ELF-1 (cell line): Measurements from ENCODE around the gene ARHGAP24.
A peak's percentile ranks its signal among the peaks of the same experiment; 100 is the strongest.
"Not testable (repeated sequence)": the region's sequence is repeated elsewhere in the genome, so short reads cannot be mapped to it uniquely, and the experiment has no call there.

Experiments used
- DNase-seq: peaks from one replicate; pipeline ENCODE4 v3.0.0-alpha.2; 2016; ENCODE audit warnings: low read depth, low spot score

ARHGAP24 gene

GRCh38 chr4:85955620-85956292 lies 480.8 kb downstream of the ARHGAP24 start:
- peak; percentile 83 for DNase-seq

DNA sequence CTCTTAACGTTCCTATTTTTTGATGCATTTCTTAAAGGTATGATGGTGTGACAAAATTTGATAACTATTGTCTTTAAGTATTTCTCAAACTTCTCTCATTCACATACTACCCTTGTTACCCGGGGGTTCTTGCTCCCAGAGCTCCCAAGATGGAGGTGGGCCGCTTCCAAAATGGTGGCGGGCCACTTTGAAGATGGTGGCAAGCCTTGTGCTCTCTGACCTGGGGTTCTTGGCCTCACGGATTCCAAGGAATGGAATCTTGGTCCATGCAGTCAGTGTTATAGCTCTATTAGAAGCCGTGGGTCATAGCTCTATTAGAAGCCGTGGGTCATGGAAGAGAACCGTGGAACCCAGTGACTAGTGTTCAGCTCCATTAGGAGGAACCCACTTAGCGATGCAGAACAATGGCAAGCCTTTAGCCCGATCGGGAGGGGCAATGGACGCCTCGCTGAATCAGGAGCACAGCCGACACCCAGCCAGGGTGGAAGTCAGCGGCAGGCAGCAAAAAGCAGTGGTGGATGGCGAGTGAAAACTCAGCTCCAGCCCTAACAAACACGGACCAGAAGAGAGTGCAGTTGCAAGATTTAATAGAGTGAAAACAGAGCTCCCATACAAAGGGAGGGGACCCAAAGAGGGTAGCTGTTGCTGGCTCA lies 481.5 kb downstream of the ARHGAP24 start:
- DNase-seq: peak; percentile 36

- DNase-seq: no peak
Observed at GRCh38 chr4:85961887-85962286, 486.9 kb downstream of the ARHGAP24 start.

- no peak for DNase-seq
Observed at GRCh38 chr4:85963231-85963630, 488.3 kb downstream of the ARHGAP24 start.

- DNase-seq: no peak
Observed at GRCh38 chr4:85964298-85964697, 489.3 kb downstream of the ARHGAP24 start.

DNA sequence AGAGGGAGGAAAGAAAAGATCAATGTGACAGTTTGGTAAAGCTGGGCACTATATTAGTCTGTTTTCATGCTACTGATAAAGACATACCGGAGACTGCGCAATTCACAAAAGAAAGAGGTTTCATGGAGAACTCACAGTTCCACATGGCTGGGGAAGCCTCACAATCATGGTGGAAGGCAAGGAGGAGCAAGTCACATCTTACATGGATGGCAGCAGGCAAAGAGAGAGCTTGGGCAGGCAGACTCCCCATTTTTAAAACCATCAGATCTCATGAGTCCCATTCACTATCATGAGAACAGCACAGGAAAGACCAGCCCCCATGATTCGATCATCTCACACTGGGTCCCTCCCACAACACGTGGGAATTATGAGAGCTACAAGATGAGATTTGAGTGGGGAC lies 490.1 kb downstream of the ARHGAP24 start:
- DNase-seq: not testable (repeated sequence)

DNA sequence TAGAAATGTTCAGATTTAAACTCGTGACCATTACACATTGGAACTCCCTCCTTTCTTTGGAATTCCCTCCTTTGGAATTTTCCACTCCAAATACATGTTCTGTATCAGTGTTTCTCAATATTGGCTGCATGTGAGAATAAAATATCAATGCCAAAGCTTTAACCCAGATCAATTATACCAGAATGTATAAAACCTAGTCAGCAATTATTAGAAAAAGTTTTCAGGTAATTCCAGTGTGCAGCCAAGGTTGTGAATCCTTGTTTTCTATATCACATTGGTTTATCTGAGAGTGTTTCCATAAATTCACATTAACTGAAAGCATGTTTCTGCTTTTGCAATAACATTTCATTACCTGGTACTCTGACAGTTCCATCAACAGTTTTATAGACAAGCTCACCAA lies 490.6 kb downstream of the ARHGAP24 start:
- DNase-seq: no peak

DNA sequence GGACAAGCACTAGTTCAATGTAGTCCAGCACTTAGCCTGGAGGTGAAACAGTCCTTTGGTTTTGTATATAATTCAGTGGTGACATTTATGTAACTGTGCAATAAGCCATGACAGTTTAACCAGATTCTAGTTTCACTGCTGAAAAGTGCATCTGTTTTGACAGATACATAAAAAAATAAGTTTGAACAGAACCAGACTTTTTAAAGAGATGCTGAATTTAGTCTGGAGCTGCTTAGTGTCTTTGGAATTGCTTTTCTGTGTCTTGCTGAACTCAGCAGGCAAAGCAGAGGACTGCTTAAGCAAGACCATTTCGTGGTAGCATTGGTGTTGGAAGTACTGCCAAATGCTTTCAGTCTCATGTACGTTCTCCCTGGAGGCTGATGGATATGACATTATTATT lies 491.4 kb downstream of the ARHGAP24 start:
- DNase-seq: no peak

- no peak for DNase-seq
Observed at GRCh38 chr4:85967872-85968271, 492.9 kb downstream of the ARHGAP24 start.

DNA sequence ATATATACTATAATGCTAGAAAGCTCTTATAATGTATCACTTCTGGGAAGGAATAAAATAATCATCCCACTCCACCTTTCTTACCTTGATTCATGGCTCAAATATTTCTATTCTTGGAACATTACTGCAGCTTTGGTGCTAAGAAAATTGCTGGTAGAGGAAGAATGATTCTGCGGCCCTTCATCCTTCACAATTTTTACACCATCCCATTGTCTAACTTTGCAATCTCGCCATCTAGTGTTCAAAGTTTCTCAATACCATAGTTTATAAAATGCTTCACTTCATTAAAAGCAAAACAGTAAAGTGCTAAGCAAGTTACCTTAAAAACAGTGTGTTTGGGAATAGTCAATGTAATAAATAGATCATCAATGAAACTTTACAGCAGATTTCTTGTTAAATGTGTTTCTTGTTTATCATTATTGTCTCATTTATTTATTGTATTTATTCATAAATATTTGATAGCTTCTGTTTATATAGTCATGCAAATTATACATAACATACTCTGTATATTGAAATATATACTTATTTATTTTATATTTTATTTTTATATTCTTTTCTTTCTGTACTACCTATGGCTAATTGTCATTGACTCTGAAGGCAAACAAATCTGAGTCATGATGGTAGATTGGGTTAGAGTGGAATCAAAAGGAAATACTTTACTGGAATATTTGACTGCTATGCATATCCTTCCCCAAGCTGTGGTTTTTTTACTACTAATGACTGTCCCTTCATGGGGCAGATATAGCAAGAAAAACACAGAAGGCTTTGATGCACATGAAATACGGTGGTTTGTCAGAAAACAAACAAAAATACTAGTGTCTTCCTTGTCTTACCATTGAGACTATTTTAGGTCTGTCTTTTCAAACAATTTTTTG lies 494.2 kb downstream of the ARHGAP24 start:
- DNase-seq: no peak

DNA sequence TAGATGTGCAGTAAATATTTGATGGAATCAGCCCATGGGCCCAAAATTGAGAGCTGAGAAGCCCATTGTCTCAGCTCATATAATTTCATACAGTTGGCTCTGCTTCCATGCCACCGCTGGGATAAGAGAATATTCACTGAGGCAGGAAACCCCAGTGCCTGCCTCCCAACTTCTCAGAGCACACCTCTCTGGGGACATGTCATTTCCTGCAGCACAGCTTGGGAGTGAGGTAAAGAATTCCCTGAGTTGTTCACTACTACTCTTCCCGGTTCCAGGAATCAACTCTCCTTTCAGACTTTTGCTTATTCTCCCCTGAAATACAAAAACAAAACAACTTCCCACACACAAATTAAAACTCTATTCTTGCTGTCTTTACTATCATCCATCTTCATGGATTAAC lies 495.6 kb downstream of the ARHGAP24 start:
- DNase-seq: no peak

DNA sequence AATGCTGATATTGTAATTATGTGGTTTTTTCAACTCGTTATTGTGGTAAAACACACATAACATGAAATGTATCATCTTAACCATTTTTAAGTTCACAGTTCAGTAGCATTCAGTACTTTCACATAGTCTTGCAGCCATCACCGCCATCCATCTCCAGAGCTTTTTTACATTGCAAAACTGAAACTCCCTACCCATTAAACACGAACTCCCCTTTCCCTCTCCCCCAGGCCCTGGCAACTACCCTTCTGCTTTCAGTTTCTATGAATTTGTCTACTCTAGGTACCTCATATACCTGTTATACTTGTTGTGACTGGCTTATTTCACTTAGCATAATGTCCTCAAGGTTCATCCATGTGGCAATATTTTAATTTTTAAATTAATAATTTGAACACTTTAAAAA lies 504.3 kb downstream of the ARHGAP24 start:
- no peak for DNase-seq

- no peak for DNase-seq
Observed at GRCh38 chr4:85986266-85986665, 511.3 kb downstream of the ARHGAP24 start.

- no peak for DNase-seq
Observed at GRCh38 chr4:85993641-85994040, 518.7 kb downstream of the ARHGAP24 start.

- no peak for DNase-seq
Observed at GRCh38 chr4:85994576-85994975, 519.6 kb downstream of the ARHGAP24 start.

DNA sequence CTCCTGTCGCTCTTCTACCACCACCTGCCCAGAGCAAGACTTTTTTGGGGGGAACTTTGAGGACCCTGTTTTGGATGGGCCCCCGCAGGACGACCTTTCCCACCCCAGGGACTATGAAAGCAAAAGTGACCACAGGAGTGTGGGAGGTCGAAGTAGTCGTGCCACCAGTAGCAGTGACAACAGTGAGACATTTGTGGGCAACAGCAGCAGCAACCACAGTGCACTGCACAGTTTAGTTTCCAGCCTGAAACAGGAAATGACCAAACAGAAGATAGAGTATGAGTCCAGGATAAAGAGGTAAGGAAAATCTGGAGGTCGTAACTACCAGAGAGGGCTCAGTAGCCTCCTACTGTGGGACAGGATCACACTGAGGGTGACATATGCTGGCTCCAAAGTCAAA lies 520.4 kb downstream of the ARHGAP24 start:
- DNase-seq: no peak

DNA sequence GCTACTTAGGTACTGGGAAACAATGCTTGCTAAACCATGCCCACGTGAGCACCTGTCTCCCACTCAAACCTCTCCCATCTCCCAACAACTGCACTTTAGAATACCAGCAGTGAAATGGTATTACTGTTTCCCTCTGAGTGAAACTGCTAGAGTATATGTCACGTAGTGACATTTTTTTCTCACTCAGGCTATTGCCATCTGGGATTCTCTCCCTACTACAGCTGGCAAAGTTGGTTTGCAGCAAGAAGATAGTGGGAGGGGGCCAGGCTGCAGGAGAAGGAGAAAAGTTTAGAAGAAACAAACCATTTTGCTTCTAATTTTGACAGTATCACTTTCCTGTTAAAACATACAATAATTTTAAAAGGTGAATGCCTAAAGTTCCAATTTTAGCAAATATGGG lies 526.6 kb downstream of the ARHGAP24 start:
- no peak for DNase-seq

- DNase-seq: no peak
Observed at GRCh38 chr4:86004030-86004429, 529.1 kb downstream of the ARHGAP24 start.

GRCh38 chr4:86006057-86006456 lies 531.1 kb downstream of the ARHGAP24 start:
- DNase-seq: no peak

GRCh38 chr4:86007042-86007441 lies 532.1 kb downstream of the ARHGAP24 start:
- no peak for DNase-seq

DNA sequence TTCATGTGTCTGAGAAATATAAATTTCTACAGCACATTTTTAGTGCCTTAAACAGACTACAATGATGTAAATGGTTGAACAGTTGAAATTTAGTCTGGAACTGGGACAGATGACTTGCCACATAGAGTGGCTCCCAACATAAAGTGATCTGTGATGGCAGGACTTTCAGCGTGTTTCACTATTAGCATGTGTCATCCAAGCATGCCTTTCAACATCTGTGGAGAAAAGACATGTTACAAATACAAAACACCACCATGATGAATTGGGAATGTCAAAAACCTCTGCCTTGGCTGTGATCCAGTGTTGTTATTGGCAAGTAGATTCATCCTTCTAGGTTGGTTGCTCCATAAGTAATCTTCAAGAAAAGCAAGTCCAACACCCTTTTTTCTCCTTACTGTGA lies 536.2 kb downstream of the ARHGAP24 start:
- no peak for DNase-seq

- DNase-seq: no peak
Observed at GRCh38 chr4:86013621-86014020, 538.7 kb downstream of the ARHGAP24 start.

DNA sequence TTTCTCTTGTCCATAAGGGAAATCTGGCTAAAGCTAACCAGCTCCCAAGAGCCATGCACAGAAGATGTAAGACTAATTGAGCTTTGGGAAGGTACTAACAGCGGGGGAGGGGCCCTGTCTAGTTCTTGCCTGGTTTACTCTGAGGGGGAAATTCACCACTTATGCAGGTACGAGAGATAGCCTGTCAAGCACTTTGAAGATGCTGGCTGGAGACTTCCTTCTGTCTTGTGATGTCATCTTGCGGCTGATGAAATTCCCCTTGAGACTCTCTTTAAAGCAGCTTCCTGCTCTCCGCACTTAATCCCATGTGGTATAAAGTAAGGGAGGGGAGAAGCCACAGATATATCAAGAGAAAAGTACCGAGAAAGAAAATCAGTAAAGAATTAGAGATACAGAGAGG lies 539.6 kb downstream of the ARHGAP24 start:
- peak; percentile 24 for DNase-seq
